ENCODE data around the gene MAP6D1. TPM values are rescaled to one million over a fixed set of nuclear protein-coding genes. Genes with fewer than 3 reads are reported as not detected.

Gene MAP6D1
- total RNA-seq, result 31.3 TPM
- polyA plus RNA-seq (ENCODE audit: insufficient read depth in 1 of 8, insufficient read length in 8 of 8, low replicate concordance in 1 of 8), result 10 to 100 TPM; 24.0 to 47.1 (median 36.3) TPM
- long read RNA-seq, donor 1, partial matches to known transcripts, result 0 of 4 reads
- long read RNA-seq, donor 1, other reads (novel, unspliced or antisense), result 0 of 4 reads
- long read RNA-seq, donor 2, partial matches to known transcripts, result 0 of 2 reads
- long read RNA-seq, donor 2, other reads (novel, unspliced or antisense), result 0 of 2 reads
- long read RNA-seq, donor 3, transcript MAP6D1-201 (3 exons, 2,111 nt), result major isoform, 33 of 40 reads
- long read RNA-seq, donor 3, transcript MAP6D1-203 (3 exons, 549 nt), result minor isoform, 5 of 40 reads
- long read RNA-seq, donor 3, partial matches to known transcripts, result 0 of 40 reads
- long read RNA-seq, donor 3, other reads (novel, unspliced or antisense), result 0 of 40 reads
- long read RNA-seq, donor 4, transcript MAP6D1-201 (3 exons, 2,111 nt), result major isoform, 16 of 22 reads
- long read RNA-seq, donor 4, partial matches to known transcripts, result 0 of 22 reads
- long read RNA-seq, donor 4, other reads (novel, unspliced or antisense), result 0 of 22 reads
- long read RNA-seq, donor 5, transcript MAP6D1-201 (3 exons, 2,111 nt), result major isoform, 28 of 39 reads
- long read RNA-seq, donor 5, transcript MAP6D1-203 (3 exons, 549 nt), result minor isoform, 7 of 39 reads
- long read RNA-seq, donor 5, partial matches to known transcripts, result 0 of 39 reads
- long read RNA-seq, donor 5, other reads (novel, unspliced or antisense), result 0 of 39 reads
- long read RNA-seq, donor 6, transcript MAP6D1-201 (3 exons, 2,111 nt), result major isoform, 45 of 52 reads
- long read RNA-seq, donor 6, transcript MAP6D1-203 (3 exons, 549 nt), result minor isoform, 5 of 52 reads
- long read RNA-seq, donor 6, partial matches to known transcripts, result 0 of 52 reads
- long read RNA-seq, donor 6, other reads (novel, unspliced or antisense), result 0 of 52 reads
- long read RNA-seq, donor 7, transcript MAP6D1-201 (3 exons, 2,111 nt), result major isoform, 13 of 16 reads
- long read RNA-seq, donor 7, partial matches to known transcripts, result 0 of 16 reads
- long read RNA-seq, donor 7, other reads (novel, unspliced or antisense), result 0 of 16 reads
- long read RNA-seq, donor 8, transcript MAP6D1-201 (3 exons, 2,111 nt), result major isoform, 8 of 10 reads
- long read RNA-seq, donor 8, partial matches to known transcripts, result 0 of 10 reads
- long read RNA-seq, donor 8, other reads (novel, unspliced or antisense), result 0 of 10 reads
- long read RNA-seq, donor 9, transcript MAP6D1-201 (3 exons, 2,111 nt), result major isoform, 9 of 9 reads
- long read RNA-seq, donor 9, partial matches to known transcripts, result 0 of 9 reads
- long read RNA-seq, donor 9, other reads (novel, unspliced or antisense), result 0 of 9 reads
- long read RNA-seq, donor 10, transcript MAP6D1-201 (3 exons, 2,111 nt), result major isoform, 14 of 20 reads
- long read RNA-seq, donor 10, partial matches to known transcripts, result 0 of 20 reads
- long read RNA-seq, donor 10, other reads (novel, unspliced or antisense), result 0 of 20 reads
- long read RNA-seq, donor 11, transcript MAP6D1-201 (3 exons, 2,111 nt), result major isoform, 13 of 15 reads
- long read RNA-seq, donor 11, partial matches to known transcripts, result 0 of 15 reads
- long read RNA-seq, donor 11, other reads (novel, unspliced or antisense), result 0 of 15 reads

DNA sequence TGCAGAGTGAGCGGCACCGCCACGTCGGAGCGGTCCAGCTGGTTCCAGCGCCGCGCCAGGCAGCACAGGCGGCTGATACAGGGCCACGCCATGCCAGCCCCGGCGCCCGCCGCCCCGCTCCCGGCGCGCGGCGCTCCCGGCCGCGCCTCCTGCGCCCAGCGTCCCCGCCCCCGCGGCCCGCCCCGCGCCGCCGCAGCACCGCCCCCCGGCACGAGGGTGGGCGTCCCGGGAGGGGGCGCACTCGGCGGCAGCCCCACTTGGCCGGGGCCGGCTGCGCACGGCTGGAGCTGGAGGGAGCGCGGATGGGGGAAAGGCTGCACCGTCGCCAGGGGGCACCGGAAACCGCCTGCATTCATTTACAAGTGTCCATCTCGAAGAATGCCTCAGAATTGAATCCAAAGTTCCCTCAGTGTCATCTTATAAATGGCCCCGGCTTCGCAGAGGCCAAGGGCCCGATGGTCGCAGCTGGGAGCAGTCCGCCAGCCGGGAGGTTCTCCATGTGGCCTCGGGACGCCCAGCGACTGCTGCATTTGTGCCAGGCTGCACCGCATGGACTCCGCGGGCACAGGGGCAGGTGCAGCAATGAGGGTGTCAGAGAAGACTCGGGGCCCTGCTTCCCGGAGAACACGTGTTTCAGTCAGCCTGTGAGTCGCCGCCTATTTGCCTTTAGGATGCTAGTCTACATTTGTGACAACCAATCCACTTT, at the start of gene MAP6D1:
Gene MAP6D1, minus strand, starts transcription at position 122 of the 706 bp plus-strand sequence. Its CDS starts 30 bp downstream, at position 92.
- 3% methylated on average over 69 of the region's 69 CpGs for WGBS (ENCODE audit: insufficient coverage)
- H3K27ac ChIP-seq (ENCODE audit: low read length), result peak within 1 kb of the TSS; percentile 79

DNA sequence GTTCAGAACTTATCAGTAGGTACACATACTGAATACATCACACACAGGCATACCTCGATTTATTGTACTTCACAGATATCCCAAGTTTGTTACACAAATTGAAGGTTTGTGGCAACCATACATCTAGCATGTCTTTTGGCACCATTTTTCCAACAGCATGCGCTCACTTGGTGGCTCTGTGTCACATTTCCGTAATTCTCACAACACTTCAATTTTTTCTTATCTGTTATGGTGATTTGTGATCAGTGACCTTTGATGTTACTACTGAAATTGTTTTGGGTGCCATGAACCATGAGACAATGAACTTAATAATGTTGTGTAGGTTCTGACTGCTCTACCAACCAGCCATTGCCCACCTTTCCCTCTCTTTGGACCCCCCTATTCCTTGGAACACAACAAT, 48.5 kb upstream of the MAP6D1 start:
- Histone ChIP-seq H3K36me3 (ENCODE audit: control insufficient read depth, insufficient read depth, low read length) (no peaks in the 10 kb centered on the region), H3K4me3 (ENCODE audit: low read length) (no peak overlapping the region), H3K4me1 (ENCODE audit: control insufficient read depth, insufficient read depth, low read length) (no peaks in the 10 kb centered on the region), H3K27ac (ENCODE audit: low read length) (no peak overlapping the region), H3K27me3 (ENCODE audit: control insufficient read depth, insufficient read depth, low read length) (no peaks in the 10 kb centered on the region), H3K9me3 (replicated peaks; ENCODE audit: control insufficient read depth, low read depth, low read length) (no peaks in the 10 kb centered on the region)
- WGBS (ENCODE audit: insufficient coverage), result 100% methylated on average over 1 of the region's 3 CpGs
- DNase-seq, result no peak

More for the DNA sequence above, at the start of gene MAP6D1:
- Histone ChIP-seq H3K4me1 (ENCODE audit: control insufficient read depth, insufficient read depth, low read length) (peaks cover 25% of the 10 kb centered on the region), H3K9me3 (replicated peaks; ENCODE audit: control insufficient read depth, low read depth, low read length) (no peaks in the 10 kb centered on the region), H3K36me3 (ENCODE audit: control insufficient read depth, insufficient read depth, low read length) (peaks cover 24% of the 10 kb centered on the region), H3K27me3 (ENCODE audit: control insufficient read depth, insufficient read depth, low read length) (peaks cover 4% of the 10 kb centered on the region), H3K4me3 (ENCODE audit: low read length) (peak within 1 kb of the TSS; percentile 61)
- DNase-seq, result peak; percentile 69

DNA sequence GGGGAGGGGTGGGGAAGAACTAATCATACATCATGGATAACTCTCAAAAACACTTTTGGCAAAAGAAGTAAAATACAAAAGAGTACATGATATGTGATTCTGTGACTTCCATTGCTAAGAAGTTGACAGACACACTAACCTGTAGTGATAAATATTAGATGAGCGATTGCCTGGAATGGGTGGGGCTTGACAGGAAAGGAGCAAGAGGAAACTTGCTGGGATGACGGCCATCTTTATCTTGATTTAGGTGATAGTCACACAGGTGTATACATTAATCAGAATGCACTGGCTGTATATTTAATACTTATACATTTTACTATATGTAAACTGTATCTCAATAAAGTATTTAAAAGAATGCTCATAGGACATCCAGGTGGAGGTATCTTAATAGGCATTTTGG, 46.2 kb upstream of the MAP6D1 start:
- no peaks in the 10 kb centered on the region for H3K4me1 ChIP-seq (ENCODE audit: control insufficient read depth, insufficient read depth, low read length)
- no peak overlapping the region for H3K4me3 ChIP-seq (ENCODE audit: low read length)
- no peaks in the 10 kb centered on the region for H3K9me3 ChIP-seq (replicated peaks; ENCODE audit: control insufficient read depth, low read depth, low read length)
- H3K36me3 ChIP-seq (ENCODE audit: control insufficient read depth, insufficient read depth, low read length), result peaks cover 4% of the 10 kb centered on the region
- no peaks in the 10 kb centered on the region for H3K27me3 ChIP-seq (ENCODE audit: control insufficient read depth, insufficient read depth, low read length)
- no peak for DNase-seq
- no CpG with 5 or more reads among the region's 2 CpGs for WGBS (ENCODE audit: insufficient coverage)
- H3K27ac ChIP-seq (ENCODE audit: low read length), result no peak overlapping the region

DNA sequence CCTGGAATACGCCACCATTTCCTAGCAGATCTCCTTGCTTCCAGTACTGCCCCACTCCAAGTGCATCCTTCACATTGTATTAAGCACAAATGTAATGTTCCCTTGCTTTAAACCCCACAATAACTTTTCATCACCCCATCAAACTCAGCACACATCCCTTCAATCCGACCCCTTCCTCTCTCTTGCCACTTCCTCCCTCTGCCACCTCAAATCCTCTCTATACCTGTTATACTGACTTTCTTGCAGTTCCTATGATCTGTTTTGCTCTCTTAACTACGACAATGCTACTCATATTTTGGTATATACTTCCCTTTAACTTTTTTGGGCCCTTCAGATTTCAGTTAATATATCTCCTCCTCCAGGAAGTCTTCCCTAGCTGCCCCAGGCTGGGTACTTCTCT, 45.2 kb upstream of the MAP6D1 start:
- H3K4me3 ChIP-seq (ENCODE audit: low read length), result no peak overlapping the region
- no peak for DNase-seq
- no peaks in the 10 kb centered on the region for H3K9me3 ChIP-seq (replicated peaks; ENCODE audit: control insufficient read depth, low read depth, low read length)
- H3K4me1 ChIP-seq (ENCODE audit: control insufficient read depth, insufficient read depth, low read length), result no peaks in the 10 kb centered on the region
- H3K27me3 ChIP-seq (ENCODE audit: control insufficient read depth, insufficient read depth, low read length), result no peaks in the 10 kb centered on the region
- peaks cover 8% of the 10 kb centered on the region for H3K36me3 ChIP-seq (ENCODE audit: control insufficient read depth, insufficient read depth, low read length)
- H3K27ac ChIP-seq (ENCODE audit: low read length), result no peak overlapping the region
- WGBS (ENCODE audit: insufficient coverage), result 96% methylated on average over 3 of the region's 3 CpGs

DNA sequence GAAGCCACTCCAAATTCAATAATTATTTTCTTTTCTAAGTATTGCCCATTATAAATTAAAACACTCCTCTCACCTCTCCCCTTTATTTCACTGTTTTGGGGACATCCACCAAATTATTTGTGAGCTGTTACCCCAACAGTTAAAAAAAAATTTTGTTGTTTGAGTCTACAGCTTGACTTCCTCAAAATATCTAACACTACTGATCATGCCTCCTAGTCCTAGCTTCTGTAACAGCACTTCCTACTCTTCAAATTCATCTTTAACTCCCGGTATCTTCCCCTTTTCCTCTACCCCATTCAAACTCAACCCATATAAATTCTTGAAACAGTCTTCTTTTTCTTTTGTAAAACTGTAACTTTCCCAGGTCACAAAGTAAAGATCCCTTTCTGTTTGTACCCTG, 43.4 kb upstream of the MAP6D1 start:
- no peak overlapping the region for H3K27ac ChIP-seq (ENCODE audit: low read length)
- no peak overlapping the region for H3K4me3 ChIP-seq (ENCODE audit: low read length)
- H3K27me3 ChIP-seq (ENCODE audit: control insufficient read depth, insufficient read depth, low read length), result no peaks in the 10 kb centered on the region
- H3K36me3 ChIP-seq (ENCODE audit: control insufficient read depth, insufficient read depth, low read length), result peaks cover 16% of the 10 kb centered on the region
- DNase-seq, result peak; percentile 15
- H3K9me3 ChIP-seq (replicated peaks; ENCODE audit: control insufficient read depth, low read depth, low read length), result no peaks in the 10 kb centered on the region
- WGBS (ENCODE audit: insufficient coverage), result 86% methylated on average over 1 of the region's 1 CpG
- no peaks in the 10 kb centered on the region for H3K4me1 ChIP-seq (ENCODE audit: control insufficient read depth, insufficient read depth, low read length)

DNA sequence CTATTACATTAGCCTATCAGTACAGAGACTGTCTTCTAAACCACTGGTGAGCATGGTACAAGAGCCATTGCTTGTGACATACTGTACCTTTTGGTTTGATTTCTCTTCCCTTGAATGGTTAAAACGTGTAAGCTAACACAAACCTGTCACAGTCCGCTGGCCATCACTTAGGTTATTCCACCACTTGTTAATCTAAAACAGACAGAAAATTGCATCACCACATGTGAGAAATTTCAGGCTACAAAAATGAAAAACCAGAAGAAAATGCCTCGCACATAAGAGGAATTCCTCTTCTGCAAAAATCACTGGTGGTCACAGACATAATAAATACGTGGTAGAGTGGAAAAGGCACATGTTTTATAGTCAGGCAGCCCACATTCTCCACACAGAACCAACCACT, 37.2 kb upstream of the MAP6D1 start:
- no peak for DNase-seq
- WGBS (ENCODE audit: insufficient coverage), result no CpG with 5 or more reads among the region's 4 CpGs
- H3K4me1 ChIP-seq (ENCODE audit: control insufficient read depth, insufficient read depth, low read length), result no peaks in the 10 kb centered on the region
- no peak overlapping the region for H3K4me3 ChIP-seq (ENCODE audit: low read length)
- H3K9me3 ChIP-seq (replicated peaks; ENCODE audit: control insufficient read depth, low read depth, low read length), result no peaks in the 10 kb centered on the region
- H3K36me3 ChIP-seq (ENCODE audit: control insufficient read depth, insufficient read depth, low read length), result peaks cover 34% of the 10 kb centered on the region
- no peaks in the 10 kb centered on the region for H3K27me3 ChIP-seq (ENCODE audit: control insufficient read depth, insufficient read depth, low read length)
- H3K27ac ChIP-seq (ENCODE audit: low read length), result no peak overlapping the region

DNA sequence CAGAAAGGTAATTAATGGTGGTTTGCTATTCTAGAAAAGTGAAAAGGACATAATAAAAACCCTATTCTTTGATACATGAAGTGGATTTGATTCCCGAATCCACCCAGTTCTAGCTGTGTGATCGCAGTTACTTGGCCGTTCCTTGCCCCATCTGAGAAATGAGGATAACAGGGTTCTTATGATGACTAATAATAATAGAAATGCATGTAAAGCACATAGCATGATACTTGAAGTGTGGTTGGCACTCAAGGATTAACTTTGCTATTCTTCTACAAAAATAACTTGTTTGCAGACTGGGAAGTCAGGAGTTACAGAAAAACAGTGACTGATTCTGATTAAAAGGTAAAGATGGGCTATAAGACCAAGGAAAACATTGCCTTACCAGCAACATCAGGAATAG, 32.5 kb upstream of the MAP6D1 start:
- Histone ChIP-seq H3K4me3 (ENCODE audit: low read length) (no peak overlapping the region), H3K36me3 (ENCODE audit: control insufficient read depth, insufficient read depth, low read length) (peaks cover 27% of the 10 kb centered on the region), H3K4me1 (ENCODE audit: control insufficient read depth, insufficient read depth, low read length) (no peaks in the 10 kb centered on the region), H3K27me3 (ENCODE audit: control insufficient read depth, insufficient read depth, low read length) (no peaks in the 10 kb centered on the region), H3K27ac (ENCODE audit: low read length) (no peak overlapping the region), H3K9me3 (replicated peaks; ENCODE audit: control insufficient read depth, low read depth, low read length) (no peaks in the 10 kb centered on the region)
- no CpG with 5 or more reads among the region's 3 CpGs for WGBS (ENCODE audit: insufficient coverage)
- no peak for DNase-seq

DNA sequence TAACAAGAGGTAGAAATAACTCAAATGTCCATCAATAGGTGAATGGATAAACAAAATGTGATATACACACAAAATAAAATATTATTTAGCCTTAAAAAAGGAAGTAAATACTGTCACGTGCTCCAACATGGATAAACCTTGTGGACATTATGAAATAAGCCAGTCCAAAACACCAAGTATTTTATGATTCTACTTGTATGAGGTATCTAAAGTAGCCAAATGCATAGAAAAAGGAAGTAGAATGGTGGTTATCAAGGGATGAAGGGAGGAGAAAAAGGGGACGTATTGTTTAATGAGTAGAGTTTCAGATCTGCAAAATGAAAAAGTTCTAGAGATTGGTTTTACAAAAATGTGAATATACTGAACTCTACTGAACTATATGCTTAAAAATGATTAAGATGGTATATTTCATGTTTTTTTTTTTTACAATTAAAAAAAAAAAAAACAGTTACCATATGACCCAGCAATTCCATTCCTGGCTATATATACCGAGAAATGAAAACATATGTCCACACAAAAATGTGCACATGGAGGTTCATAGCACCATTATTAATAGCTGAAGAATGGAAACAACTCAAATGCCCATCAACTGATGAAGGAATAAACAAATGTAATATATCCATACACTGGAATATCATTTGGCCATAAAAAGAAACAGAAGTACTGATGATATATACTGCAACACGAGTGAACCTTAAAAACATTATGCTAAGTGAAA, 29.1 kb upstream of the MAP6D1 start:
- no peak for DNase-seq
- H3K27me3 ChIP-seq (ENCODE audit: control insufficient read depth, insufficient read depth, low read length), result no peaks in the 10 kb centered on the region
- H3K9me3 ChIP-seq (replicated peaks; ENCODE audit: control insufficient read depth, low read depth, low read length), result no peaks in the 10 kb centered on the region
- no peak overlapping the region for H3K27ac ChIP-seq (ENCODE audit: low read length)
- H3K4me3 ChIP-seq (ENCODE audit: low read length), result no peak overlapping the region
- H3K36me3 ChIP-seq (ENCODE audit: control insufficient read depth, insufficient read depth, low read length), result peaks cover 25% of the 10 kb centered on the region
- H3K4me1 ChIP-seq (ENCODE audit: control insufficient read depth, insufficient read depth, low read length), result no peaks in the 10 kb centered on the region
- WGBS (ENCODE audit: insufficient coverage), result no CpG with 5 or more reads among the region's 4 CpGs

All from muscle of leg (tissue), 16 donors.